NCI-H1417 (cell line): ENCODE results near the gene CLDN25.

Experiments used
- DNase-seq, 3 experiments: peaks; one replicate each; lab custom pipeline; 2025; lab: John Stamatoyannopoulos, UW

Gene CLDN25

DNA sequence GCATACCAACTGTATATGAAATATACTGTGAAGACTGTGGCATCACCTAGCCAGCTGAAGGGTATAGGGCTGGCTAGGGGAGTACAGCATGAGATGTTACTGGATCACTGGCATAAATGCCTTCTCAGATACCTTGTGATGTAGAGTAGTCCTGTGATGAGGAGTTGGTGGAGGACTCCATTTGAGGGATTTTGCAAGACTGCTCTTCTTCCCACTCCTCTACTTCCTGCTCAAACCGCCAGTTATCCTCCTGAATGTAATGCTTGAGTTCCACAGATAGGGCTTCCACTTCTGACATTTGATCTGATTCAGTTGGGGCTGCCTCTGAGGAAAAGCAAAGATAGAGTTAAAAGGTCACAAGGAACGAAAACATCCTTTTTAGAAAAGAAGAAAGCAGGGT is 29.3 kb downstream of the CLDN25 start:
- DNase-seq, result no peak

DNA sequence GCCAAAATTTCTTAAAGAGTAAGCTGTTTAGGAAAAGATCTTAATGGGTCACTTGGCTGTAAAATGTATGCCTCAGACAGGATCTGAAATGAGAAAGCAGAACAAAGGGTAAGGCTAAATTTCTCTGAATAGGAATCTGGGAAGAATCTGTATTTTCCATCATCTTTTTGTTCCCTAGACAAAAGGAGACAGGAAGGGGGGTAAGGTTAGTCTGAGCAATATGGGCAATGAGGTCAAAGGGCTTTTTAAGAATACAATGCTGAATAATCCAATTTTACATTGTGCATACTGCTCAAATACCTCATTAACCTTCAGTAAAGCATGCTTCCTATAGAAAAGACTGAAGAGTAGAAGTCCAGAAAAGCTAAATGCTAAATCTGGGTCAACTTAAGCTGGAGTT is 34.6 kb downstream of the CLDN25 start:
- DNase-seq, result no peak

DNA sequence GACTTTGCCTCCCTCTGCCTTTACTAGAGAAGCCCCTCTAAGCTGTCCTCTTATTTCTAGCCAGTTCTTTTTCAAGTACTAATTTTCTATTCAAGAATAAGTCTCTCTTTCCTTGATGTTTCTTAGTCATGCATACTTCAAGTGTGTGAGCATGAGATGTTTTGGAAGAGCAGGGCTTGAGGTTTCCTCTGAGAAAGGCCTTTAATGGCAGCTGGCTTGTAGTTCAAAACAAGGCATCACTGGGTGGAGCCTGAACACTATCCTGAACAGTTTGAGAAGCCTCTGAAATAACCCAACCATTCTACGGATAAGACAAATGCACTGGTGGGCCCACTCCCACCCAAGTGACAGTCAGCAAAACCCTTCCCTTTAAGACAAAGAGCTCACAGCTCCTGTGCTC is 37.6 kb downstream of the CLDN25 start:
- DNase-seq, result no peak

DNA sequence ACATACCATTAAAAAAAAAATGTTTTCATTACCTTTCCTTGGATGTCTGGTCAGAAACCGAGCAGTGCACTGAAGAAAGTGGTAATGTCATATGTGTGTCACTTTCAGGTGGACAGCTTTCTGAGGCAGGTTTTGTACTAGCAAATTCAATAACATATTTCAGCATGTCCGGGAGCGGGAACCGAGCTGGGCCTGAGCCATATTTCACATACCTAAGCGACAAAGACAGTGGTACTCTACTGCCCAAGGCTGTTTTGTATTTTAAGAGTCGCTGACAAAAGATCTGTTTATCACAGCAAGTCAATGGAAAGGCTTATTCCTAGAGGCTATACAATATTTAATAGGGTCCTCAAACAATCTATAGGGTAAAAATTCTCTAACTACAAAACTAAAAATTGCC is 38.0 kb downstream of the CLDN25 start:
- DNase-seq, result no peak

DNA sequence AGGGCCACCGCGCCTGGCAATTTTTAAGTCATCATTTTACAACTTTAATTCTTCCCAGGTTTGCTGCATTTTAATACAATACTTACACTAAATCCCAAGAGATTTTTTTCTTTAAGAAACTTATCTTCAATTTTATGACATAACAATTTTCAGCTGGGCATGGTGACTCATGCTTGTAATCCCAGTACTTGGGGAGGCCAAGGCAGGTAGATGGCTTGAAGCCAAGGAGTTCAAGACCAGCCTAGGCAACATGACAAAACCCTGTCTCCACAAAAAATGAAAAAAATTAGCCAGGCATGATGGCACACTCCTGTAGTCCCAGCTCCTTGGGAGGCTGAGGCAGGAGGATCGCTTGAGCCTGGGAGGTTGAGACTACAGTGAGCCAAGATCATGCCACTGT is 38.8 kb downstream of the CLDN25 start:
- no peak for DNase-seq

DNA sequence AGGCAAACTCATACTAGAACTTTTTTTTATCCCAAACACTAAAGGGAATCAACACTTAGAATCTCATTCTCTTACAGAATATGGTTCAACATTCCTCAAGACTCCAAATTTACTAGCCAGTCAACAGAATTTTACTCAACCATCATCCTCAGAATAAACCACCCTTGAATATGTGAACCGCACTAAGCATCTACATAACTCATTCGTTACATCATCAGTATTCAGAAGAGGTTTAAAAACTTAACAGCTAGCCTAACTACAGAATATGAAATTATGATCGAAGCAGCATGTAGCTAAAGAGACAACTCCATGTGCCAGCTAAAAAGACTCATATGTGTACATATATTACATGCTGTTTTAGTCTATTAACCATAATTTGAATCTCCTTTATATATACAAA is 47.9 kb downstream of the CLDN25 start:
- no peak for DNase-seq

DNA sequence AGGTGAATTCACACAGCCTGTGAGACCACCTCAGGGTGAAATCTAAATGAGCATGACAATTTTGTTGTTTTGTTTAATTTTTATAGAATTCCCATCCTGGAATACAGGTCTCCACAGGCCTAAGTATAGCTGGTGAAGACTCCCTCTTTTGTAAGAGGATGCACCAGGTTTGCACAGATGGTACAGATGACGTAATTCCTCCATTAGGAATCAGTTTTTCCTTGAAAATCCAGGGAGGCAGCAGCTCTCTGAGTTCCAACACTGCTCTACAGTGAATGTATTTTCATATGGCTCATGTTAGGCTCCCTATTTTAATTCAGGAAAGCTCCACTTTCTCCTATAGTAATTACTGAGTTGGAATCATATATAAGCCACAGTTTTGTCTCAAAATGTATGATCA is 48.6 kb downstream of the CLDN25 start:
- no peak for DNase-seq

DNA sequence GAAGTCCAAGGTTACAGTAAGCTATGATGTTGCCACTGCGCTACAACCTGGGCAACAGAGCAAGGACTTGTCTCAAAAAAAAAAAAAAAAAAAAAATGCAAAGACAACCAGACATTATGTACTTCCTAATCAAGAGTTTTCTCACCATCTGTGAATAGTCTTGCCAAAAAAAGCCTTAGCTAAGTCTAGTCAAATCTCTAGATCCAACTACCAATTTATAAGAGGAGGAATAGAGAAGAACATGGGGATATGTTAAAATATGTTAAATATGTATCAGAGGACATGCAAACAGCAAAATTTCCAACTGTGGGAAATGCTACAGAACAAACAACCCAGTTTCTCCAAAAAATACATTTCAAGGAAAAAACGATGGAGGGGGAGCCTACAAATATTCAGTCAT is 50.2 kb downstream of the CLDN25 start:
- no peak for DNase-seq
